HG03280 (cell line): ENCODE measurements around the gene HIC2.
A peak's percentile ranks its signal among the peaks of the same experiment; 100 is the strongest.
"Not testable (repeated sequence)": the region's sequence is repeated elsewhere in the genome, so short reads cannot be mapped to it uniquely, and the experiment has no call there.

Experiments used
- ATAC-seq: cut with Tn5 transposase; IDR thresholded peaks from one replicate; pipeline ENCODE4 v1.9.1; 2021; ENCODE audit warnings: mild to moderate bottlenecking, moderate library complexity; ENCODE audit not compliant: unreplicated experiment

The HIC2 gene, protein sequence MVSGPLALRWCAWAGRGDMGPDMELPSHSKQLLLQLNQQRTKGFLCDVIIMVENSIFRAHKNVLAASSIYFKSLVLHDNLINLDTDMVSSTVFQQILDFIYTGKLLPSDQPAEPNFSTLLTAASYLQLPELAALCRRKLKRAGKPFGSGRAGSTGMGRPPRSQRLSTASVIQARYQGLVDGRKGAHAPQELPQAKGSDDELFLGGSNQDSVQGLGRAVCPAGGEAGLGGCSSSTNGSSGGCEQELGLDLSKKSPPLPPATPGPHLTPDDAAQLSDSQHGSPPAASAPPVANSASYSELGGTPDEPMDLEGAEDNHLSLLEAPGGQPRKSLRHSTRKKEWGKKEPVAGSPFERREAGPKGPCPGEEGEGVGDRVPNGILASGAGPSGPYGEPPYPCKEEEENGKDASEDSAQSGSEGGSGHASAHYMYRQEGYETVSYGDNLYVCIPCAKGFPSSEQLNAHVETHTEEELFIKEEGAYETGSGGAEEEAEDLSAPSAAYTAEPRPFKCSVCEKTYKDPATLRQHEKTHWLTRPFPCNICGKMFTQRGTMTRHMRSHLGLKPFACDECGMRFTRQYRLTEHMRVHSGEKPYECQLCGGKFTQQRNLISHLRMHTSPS

DNA sequence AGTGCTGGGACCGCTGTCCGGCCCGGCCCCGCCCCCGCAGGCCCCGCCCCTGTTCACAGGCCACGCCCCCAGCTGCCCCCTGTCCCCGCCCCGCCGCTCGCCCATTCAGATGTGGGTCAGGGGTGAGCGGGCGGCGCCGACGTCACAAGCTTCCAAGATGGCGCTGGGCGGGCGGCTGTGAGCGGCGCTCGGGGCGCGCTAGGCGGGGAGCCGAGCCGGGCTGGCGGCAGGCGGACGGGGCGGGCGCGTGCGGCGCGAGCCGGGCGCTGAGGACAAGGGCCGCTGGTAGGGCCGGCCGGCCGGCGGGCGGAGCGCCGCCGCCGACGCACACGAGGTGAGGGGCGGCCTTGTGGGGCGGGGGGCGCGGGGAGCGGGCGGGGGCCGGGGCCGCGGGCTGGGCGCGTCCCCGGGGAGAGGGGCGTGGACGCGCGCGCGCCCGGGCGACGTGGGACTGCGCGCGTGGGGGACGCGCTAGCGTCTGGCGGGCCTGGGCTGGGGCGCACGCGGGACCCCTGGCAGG is at the start of gene HIC2:
HIC2 (plus strand) TSS at position 145 of the 520 bp plus-strand sequence. CDS start 25,461 bp downstream, outside the sequence.
- ATAC-seq = peak; percentile 82

DNA sequence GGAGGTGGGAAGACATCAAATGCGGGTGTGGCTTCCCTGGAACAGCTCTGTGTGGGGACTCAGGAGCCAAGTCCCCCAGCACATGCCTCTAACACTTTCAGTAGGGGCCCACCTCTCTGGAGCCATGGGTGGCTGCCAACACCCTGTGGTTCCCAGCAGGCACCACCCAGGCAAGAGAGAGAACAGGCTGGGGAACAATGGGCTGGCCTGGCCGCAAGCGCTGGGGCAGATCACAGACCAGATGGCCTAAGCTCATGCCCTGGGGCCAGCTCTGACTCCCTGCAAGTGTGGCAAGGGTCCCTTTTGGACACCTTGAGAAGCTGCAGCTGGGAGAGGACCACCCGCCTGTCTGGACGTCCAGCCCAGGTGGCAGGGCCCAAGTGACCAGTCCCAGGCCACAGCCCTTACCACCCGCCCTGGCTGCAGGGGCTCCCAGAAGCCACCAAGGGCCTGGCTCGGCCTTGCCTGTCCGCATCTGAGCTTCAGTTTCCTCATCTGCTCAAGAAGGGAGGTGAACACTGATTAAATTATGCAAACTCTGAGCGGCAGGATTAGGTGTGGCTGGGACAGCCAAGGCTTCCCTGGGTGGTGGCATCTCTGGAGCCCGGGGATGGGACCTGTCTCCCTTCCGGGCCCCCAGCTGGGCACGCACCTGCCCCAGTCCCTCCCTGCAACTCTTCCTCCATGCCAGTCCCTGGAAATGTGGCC is 48.4 kb upstream of the HIC2 start:
- not testable (repeated sequence) for ATAC-seq

DNA sequence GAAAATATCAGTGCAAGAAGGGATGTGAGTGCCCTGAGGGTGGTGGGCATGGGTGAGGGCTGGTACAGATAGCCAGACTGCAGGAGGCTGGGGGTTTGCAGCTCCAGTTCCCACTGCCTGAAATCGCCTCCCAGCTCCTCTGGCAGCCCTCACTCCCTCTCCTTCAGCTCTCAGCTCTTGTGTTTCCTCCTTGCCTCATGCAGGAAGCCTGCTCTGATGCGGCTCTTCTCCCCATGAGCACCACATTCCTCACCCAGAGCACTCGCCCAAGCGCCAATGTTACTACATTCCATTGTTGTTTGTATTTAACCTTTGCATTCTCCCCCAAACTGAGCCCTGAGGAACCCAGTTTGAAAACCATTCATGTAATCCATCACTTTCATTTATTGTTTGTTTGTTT is 41.3 kb upstream of the HIC2 start:
- not testable (repeated sequence) for ATAC-seq

DNA sequence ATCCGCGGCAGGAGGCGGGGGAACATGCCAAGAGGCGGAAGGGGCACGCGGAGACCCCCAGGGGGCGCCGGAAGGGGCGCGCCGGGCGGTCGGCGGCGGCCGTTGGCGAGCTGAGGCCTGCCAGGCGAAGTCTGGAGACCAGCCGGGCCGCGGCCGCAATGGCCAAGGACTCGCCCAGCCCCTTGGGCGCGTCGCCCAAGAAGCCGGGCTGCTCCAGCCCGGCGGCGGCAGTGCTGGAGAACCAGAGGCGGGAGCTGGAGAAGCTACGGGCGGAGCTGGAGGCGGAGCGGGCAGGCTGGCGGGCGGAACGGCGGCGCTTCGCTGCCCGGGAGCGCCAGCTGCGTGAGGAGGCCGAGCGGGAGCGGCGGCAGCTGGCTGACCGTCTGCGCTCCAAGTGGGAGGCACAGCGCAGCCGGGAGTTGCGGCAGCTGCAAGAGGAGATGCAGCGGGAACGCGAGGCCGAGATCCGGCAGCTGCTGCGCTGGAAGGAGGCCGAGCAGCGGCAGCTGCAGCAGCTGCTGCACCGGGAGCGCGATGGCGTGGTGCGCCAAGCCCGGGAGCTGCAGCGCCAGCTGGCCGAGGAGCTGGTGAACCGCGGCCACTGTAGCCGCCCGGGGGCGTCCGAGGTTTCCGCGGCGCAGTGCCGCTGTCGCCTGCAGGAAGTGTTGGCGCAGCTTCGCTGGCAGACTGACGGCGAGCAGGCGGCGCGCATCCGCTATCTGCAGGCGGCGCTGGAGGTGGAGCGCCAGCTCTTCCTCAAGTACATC is 33.3 kb upstream of the HIC2 start, which contains the start of gene RIMBP3B:
RIMBP3B (plus strand) TSS at position 51 of the 767 bp plus-strand sequence; CDS start at position 159, 108 bp downstream.
- peak; percentile 64 for ATAC-seq

DNA sequence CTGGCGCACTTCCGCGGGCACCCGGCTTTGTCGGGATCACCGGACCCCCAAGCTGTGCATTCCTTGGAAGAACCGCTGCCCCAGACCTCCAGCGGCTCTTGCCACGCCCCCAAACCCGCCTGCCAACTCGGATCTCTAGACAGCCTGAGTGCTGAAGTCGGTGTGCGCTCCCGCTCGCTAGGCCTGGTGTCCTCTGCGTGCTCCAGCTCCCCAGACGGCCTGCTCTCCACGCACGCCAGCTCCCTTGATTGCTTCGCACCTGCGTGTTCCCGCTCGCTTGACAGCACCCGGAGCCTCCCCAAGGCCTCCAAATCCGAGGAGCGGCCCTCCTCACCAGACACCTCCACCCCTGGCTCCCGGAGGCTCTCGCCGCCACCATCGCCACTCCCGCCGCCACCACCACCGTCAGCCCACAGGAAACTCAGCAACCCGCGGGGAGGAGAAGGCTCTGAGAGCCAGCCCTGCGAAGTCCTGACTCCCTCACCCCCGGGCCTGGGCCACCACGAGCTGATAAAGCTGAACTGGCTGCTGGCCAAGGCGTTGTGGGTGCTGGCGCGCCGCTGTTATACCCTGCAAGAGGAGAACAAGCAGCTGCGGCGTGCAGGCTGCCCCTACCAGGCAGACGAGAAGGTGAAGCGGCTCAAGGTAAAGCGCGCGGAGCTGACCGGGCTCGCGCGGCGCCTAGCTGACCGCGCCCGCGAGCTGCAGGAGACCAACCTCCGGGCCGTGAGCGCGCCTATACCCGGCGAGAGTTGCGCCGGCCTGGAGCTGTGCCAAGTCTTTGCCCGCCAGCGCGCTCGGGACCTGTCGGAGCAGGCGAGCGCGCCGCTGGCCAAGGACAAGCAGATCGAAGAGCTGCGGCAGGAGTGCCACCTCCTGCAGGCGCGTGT is 32.5 kb upstream of the HIC2 start:
- ATAC-seq = peak; percentile 18

DNA sequence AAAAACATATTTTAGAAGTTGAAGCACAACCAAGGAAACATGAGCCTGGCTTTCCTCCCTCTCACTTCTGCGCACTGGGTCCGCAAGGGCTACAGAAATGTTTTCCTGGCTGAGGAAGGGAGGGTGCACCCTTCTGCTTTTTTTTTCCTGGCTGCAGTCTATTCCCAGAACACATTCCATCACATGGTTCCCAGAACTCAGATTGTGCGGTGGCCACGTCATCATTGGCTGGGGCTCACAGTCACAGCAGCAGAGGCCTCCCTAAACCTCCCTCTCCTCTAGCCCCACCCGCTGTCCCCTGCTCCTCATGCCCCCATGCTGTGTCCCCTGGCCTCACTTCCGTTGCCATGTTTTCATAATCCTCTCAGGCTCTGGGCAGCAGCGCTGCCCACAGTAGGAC is 27.7 kb upstream of the HIC2 start:
- ATAC-seq = not testable (repeated sequence)

DNA sequence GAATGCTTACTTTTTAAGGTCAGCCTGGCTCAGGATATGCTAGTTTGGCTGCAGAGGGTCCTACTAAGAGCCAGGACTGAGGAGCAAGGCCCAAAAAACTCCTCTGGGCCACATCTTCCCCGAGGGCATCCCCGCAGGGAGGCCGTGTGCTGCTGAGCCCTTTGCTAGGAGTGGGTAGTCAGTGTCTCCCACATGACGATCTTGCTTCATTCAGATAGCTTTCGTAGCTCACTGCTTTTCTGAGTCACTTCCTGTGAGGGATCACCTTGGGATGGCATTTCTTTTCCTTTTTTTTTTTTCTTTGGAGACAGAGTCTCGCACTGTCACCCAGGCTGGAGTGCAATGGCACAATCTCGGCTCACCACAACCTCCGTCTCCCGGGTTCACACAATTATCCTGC is 27.2 kb upstream of the HIC2 start:
- not testable (repeated sequence) for ATAC-seq

DNA sequence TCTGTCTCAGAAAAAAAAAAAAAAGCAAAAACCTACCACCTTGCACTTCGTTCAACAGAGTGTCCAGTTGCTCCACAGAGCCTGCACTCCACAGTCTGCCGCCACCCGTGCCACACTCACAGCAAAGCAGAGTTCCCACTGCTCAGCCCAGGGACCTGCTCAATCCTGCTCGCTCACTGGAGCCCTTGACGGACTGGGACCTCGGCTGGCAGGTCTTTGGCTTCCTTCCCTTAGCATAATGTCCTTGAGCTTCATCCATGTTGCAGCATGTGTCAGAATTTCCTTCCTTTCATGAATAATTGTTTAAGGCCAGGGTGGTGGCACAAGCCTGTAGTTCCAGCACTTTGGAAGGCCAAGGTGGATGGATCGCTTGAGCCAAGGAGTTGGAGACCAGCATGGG is 22.6 kb upstream of the HIC2 start:
- ATAC-seq = not testable (repeated sequence)

DNA sequence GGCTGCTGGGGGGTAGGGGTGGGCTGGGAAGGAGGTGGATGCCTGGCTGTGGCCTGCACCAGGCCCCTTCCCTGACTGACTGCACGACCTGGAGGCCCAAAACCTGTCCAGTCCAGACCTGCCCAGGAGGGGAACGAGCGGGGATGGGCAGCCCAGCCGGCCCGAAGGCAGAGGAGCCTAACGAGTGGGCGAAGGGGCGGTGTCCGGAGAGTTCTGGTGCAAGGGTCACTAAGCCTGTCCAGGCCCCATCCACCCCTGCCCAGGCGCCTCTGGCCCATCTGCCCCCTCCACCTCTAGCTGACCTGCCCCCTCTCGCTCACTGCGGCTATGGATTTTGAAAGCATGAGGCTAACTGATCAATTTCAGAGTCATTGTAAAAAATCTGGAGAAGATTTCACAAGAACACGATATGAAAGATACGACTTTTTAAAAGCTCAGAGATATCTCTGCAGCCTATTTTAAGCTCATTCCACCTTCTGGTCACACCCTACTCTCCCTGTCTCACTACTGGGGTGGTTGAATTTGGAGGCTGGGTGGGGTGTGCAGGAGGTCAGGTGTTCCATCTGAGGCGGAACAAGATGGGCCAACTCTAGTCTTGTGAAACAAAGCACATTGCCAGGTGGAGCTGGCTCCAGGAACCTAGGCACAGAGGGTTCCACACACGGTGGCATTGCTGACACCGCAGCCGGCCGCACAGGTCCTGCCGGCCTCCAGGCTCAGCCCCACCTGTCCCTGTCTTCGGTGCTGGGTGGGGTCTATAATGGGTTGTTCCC is 15.8 kb upstream of the HIC2 start:
- ATAC-seq = not testable (repeated sequence)

DNA sequence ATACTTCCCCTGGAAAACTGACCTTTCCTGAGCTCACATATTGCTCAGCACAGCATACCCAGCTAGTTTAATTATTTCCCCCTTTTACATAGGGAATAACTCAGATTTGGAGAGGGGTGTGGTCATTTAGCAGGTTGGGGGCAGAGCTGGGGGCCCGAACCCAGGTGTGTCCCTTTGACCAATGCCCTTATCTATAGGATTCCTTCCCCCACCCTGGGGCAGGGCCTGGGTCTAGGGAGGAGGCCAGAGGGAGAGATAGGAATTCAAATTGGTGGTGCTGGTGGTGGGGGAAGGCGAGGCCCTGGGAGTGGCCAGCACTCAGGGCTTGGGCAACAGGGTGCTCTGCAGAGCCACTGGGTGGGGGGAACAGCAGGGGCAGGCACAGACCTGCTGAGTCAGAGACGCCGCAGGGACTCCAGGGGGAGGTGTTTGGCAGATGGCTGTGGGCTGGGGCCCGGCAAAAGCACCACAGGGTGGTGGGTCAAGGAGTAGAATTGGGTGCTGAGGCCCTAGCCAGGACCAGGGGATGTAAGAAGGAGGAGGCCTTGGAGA is 14.3 kb upstream of the HIC2 start:
- not testable (repeated sequence) for ATAC-seq

DNA sequence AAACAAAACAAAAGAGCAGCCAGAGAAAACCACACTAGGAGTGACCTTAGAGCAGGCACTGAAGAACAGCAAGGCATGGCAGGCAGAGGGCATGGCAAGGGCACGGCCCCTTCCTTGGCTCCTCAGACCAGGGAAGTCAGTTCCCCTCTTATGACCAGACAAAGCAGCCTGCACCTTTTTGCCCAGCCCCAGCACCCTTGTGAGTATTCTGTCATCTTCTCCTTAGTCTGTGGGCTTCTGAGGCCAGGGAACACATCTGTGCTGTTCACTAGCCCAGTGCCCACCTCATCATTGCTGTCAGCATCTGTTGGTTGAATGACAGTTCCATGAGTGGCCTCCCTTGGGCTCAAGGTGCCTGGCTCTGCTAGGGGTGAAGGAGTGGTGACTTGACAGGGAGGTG is 10.0 kb upstream of the HIC2 start:
- ATAC-seq = not testable (repeated sequence)

DNA sequence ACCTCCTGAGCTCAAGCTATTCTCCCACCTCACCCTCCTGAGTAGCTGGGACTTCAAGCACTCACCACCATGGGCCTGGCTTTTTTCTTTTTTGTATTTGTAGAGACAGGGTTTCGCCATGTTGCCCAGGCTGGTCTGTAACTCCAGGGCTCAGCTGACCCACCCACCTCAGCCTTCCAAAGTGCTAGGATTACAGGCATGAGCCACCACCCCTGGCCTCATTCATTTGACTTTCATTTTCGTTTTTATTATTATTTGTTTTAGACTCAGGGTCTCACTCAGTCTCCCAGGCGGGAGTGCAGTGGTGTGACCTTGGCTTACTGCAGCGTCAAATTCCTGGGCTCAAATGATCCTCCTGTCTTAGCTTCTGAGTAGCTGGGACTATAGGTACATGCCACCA is 9.4 kb upstream of the HIC2 start:
- ATAC-seq = not testable (repeated sequence)

DNA sequence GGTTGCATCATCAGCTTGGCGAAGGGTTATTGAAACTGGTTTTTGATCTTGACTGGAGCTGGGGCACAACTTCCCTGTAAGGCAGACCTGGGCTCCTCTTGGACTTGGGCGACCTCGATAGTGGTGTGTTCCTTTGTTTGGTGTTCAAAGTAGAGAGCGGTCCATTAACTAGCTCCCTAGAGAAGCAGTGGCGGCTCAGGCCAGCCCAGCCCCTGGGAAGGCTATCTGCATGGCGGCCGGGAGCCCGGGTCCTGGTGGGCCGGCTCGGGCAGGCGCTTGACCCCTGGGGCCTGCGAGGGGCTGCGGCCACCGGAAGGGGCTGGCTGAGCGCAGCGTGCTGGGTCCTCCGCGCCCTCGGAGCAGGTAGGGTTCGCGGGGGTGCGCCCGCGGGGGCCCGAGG is 796 bp upstream of the HIC2 start:
- ATAC-seq = not testable (repeated sequence)

DNA sequence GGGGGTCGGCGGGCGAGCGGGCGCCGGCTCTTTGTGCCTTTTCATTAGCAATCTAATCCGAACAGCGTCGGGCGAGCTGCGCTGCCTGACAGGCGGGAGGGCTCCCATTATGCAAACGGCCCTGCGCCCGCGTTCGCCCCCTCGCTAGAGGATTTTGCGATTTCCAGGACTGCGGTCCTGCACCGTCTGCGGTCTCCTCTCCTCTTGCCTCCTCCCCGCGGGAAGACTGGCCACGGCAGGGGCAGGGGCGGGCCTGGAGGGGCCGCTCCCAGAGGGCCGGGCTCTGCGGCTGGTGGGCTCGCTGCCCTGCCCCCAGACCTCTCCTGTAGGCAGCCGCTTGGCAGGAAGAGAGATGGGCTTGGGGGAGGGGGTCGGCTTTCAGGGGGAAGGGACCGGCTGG is 682 bp downstream of the HIC2 start:
- peak; percentile 34 for ATAC-seq

DNA sequence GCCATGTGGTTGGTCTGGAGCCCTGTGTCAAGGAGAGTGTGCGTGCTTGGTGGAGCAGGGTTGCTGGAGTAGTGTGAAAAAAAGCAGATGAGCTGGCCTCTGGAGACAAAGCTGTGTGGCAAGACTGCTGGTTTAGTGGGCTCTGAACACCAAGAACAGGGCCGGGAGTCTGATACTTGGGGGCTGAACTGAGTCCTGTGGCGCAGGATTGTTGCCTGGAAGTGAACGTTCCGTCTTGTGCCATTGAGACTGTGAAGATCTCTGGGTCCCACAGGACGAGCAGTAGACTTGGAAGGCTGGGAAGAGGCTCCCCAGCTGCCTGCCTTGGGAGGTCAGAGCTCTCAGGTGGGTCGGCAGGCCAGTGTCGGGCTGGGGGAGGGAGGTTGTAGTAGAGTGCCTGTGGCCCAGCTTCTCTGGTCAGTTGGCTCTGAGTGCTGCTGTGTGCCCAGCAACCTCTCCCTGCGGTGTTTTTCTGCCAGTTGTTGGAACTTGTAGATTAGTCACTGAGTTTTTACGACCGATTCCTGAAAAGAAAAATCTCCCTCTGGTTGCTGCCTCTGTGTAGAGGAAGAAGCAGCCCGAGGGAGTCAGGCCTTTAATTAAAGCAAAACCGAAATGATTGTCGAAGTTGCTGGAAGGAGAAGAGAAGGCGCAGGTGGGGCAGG is 1.9 kb downstream of the HIC2 start:
- ATAC-seq = not testable (repeated sequence)

DNA sequence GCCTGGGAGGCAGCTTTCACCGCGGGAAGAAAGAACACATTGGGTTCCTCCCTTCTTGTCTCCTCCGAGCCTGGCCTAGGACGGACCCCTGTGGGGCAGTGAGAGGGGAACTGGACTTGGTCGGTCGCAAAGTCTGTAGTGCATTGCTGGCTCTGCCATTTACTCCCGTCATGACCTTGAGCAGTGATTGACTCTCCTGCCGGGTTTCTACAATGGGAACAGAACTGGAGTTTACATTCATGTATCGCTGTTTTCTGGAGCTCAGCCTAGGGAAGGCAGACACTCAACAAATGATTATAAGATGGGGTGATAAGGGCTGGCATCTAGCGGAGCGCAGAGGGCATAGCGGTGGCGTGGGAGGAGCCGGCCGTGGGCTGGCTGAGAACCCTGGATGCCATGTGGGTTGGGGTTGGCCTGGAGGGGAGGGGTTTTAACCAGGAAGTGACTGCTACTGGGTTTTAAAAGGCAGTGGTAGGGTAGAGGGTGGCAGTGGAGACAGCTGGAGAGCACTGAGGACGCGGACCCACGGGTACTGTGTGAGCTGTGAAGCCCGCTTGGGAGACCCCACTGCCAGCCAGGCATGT is 3.1 kb downstream of the HIC2 start:
- ATAC-seq = not testable (repeated sequence)

DNA sequence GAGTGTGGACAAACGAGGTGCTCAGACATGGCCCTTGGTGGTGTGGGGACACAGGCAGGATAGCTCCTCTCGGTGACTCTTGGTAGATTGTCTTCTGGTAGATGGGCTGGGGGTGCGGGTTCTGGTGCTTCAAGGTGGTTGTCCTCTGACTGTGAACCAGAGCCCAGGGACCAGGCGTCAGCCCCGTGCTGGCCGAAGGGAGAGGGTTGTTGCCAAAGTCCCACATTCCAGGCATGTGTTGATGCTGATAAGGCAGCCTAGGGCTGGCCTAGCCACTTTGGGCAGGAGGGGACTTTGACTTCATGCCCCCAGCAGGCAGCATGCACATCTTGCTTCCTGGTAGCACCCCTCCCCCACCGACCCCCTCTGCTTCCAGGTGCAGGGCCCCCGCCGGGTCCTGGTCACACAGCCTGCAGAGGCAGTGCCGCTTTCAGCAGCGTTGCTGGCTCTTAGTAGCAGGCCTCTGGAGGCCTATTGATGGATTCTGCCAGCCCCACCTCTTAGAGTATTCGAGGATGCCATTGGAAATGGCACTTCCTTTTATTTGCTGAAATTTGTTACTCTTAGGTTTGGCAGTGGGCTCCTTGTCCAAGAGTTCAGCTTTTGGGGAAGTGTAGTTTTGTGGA is 7.0 kb downstream of the HIC2 start:
- not testable (repeated sequence) for ATAC-seq
